Esophagus squamous epithelium (tissue), 5 donors: ENCODE measurements around the gene GALNT13. TPM values are rescaled to one million over a fixed set of nuclear protein-coding genes. Genes with fewer than 3 reads are reported as not detected.

Experiments
- DNase-seq: peaks from one replicate; lab custom pipeline; 2025; lab: John Stamatoyannopoulos, UW
- H3K27ac ChIP-seq, 4 donors: fragments of 200-600 bp; sonication (generic); one replicate each; pipeline ENCODE4 v1.5.1; 2016 to 2019; ENCODE audit warnings: mild to moderate bottlenecking in 1 of 4
- H3K27me3 ChIP-seq, 4 donors: fragments of 200-600 bp; sonication (generic); 1 replicate in 3 of 4; 2 replicates in 1 of 4; pipeline versions ENCODE4 v1.5.1 to v1.6.0; 2017 to 2021; ENCODE audit warnings: antibody characterized with exemption in 1 of 4
- H3K36me3 ChIP-seq, 3 donors: fragments of 200-600 bp; sonication (generic); one replicate each; pipeline ENCODE4 v1.5.1; 2016 to 2019
- H3K4me1 ChIP-seq, 3 donors: fragments of 200-600 bp; sonication (generic); one replicate each; pipeline ENCODE4 v1.5.1; 2017 to 2019
- H3K4me3 ChIP-seq, 4 donors: fragments of 200-600 bp; sonication (generic); 1 replicate in 3 of 4; 2 replicates in 1 of 4; pipeline ENCODE4 v1.5.1; 2016 to 2019; ENCODE audit warnings: mild to moderate bottlenecking in 2 of 4, moderate library complexity in 1 of 4
- H3K9me3 ChIP-seq, 3 donors: fragments of 200-600 bp; sonication (generic); one replicate each; pipeline ENCODE4 v1.5.1; 2016 to 2019
- POLR2A ChIP-seq, 4 donors: fragments of 450-650 bp; IDR thresholded peaks; one replicate each; pipeline ENCODE4 v1.6.1; 2017; ENCODE audit warnings: antibody characterized with exemption in 4 of 4, mild to moderate bottlenecking in 4 of 4, moderate library complexity in 3 of 4
- WGBS, 2 donors: methylation state at CpG; one replicate each; pipeline ENCODE4 v1.1.5; 2018; 5-methylcytosine and 5-hydroxymethylcytosine counted together
- intact Hi-C: fragments of 100-400 bp; cut with DNase I; formaldehyde crosslinking; loops from one replicate; pipeline ENCODE4 v1.15.0; 2022
- total RNA-seq, 4 donors: library from RNA; depleted of rRNA; stranded (reverse); fragments of >200 nt; gene quantifications; one replicate each; pipeline ENCODE4 v1.1.0, GENCODE V29; 2016
- TF ChIP-seq, protein P1 (sequence below), 6 experiments: fragments of 450-650 bp in 4 of 6; fragments of 200-600 bp in 2 of 6; sonication (generic) in 2 of 6; IDR thresholded peaks; one replicate each; pipeline ENCODE4 v1.5.1; 2016 to 2019; ENCODE audit warnings: antibody characterized with exemption in 6 of 6, mild to moderate bottlenecking in 4 of 6, moderate library complexity in 4 of 6
- donor health status: DM: yes; HTN: yes; CAD: no.

GALNT13 gene
- total RNA-seq, 4 donors from 2014 or later: 0.04 to 0.38 (median 0.17) TPM

DNA sequence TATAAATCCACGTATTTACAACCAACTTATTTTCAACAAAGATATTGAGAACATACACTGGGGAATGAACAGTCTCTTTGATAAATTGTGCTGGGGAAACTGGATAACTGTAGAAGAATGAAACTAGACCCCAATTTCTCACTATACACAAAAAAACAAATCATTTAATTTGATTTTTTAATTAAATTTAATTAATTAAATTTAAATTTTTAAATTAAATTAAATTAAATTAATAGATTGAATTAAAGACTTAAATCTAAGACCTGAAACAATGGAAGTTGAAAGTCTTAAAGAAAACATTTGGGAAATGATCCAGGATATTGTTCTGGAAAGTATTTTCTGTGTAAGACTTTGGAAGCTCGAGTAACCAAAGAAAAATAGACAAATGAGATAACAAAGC lies 301.4 kb downstream of the GALNT13 start:
- intact Hi-C loops: no loop called here
- no peaks in the 10 kb centered on the region for H3K27me3 ChIP-seq
- TF ChIP-seq POLR2A (IDR thresholded peaks at IDR 0.05): no peak
- TF ChIP-seq, protein P1, sequence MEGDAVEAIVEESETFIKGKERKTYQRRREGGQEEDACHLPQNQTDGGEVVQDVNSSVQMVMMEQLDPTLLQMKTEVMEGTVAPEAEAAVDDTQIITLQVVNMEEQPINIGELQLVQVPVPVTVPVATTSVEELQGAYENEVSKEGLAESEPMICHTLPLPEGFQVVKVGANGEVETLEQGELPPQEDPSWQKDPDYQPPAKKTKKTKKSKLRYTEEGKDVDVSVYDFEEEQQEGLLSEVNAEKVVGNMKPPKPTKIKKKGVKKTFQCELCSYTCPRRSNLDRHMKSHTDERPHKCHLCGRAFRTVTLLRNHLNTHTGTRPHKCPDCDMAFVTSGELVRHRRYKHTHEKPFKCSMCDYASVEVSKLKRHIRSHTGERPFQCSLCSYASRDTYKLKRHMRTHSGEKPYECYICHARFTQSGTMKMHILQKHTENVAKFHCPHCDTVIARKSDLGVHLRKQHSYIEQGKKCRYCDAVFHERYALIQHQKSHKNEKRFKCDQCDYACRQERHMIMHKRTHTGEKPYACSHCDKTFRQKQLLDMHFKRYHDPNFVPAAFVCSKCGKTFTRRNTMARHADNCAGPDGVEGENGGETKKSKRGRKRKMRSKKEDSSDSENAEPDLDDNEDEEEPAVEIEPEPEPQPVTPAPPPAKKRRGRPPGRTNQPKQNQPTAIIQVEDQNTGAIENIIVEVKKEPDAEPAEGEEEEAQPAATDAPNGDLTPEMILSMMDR (IDR thresholded peaks at IDR 0.05): no peak
- no peak overlapping the region for H3K4me3 ChIP-seq
- no peaks in the 10 kb centered on the region for H3K36me3 ChIP-seq
- no peak overlapping the region for H3K27ac ChIP-seq
- DNase-seq: no peak
- no peaks in the 10 kb centered on the region for H3K4me1 ChIP-seq
- no peaks in the 10 kb centered on the region for H3K9me3 ChIP-seq
- 26 to 36% methylated on average over 2 of the region's 2 CpGs for WGBS, 2 donors

DNA sequence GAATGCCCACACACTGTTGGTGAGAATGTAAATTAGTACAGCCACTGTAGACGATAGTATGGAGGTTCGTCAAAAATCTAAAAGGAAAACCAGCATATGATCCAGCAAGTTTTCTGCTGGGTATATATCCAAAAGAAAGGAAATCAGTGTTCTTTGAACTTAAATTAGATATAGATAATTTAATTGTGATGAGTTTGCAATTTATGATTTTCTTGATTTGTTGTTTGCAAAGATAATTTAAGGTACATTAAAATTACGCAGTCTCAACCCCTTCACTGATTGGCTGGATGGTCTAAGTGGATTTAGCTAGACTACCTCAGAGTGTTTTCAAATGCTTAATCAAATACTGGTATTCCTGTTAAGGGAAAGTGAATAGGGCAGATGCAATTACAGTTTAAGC lies 302.2 kb downstream of the GALNT13 start:
- intact Hi-C loops: no loop called here

DNA sequence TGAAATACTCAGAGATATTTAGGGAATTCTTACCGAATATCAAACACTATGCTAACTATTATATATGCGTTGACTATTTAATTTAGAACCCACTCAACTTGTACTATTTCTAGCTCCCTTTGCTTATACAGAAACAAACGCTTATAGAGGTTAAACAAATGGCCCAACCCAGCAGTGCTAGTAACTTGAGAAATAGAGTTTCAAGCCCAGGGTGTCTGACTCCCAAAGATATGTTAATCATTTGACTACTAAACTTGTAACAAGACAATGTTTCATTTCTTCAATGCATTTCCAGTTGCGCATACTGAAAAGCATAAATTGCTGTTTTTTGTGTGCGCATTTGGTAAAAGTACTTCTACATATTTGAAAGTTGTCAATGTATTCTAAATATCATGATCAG lies 310.3 kb downstream of the GALNT13 start:
- no peaks in the 10 kb centered on the region for H3K27me3 ChIP-seq
- no peak for TF ChIP-seq POLR2A (IDR thresholded peaks at IDR 0.05)
- TF ChIP-seq, protein P1 (IDR thresholded peaks at IDR 0.05): no peak
- 82 to 92% methylated on average over 5 of the region's 5 CpGs for WGBS, 2 donors
- H3K9me3 ChIP-seq: peaks cover 0 to 12% (median 0%) of the 10 kb centered on the region in 3 donors
- no peak for DNase-seq
- intact Hi-C loops: no loop called here
- no peaks in the 10 kb centered on the region for H3K36me3 ChIP-seq
- H3K27ac ChIP-seq: no peak overlapping the region
- H3K4me3 ChIP-seq: no peak overlapping the region
- H3K4me1 ChIP-seq: no peaks in the 10 kb centered on the region

More for the DNA sequence above, 302.2 kb downstream of the GALNT13 start:
- no peak for DNase-seq
- Histone ChIP-seq H3K4me1 (no peaks in the 10 kb centered on the region), H3K27me3 (no peaks in the 10 kb centered on the region), H3K27ac (no peak overlapping the region), H3K4me3 (no peak overlapping the region), H3K36me3 (no peaks in the 10 kb centered on the region), H3K9me3 (no peaks in the 10 kb centered on the region)
- WGBS, 2 donors: 85 to 87% methylated on average over 3 of the region's 3 CpGs
- TF ChIP-seq, protein P1 (IDR thresholded peaks at IDR 0.05): no peak
- TF ChIP-seq POLR2A (IDR thresholded peaks at IDR 0.05): no peak

DNA sequence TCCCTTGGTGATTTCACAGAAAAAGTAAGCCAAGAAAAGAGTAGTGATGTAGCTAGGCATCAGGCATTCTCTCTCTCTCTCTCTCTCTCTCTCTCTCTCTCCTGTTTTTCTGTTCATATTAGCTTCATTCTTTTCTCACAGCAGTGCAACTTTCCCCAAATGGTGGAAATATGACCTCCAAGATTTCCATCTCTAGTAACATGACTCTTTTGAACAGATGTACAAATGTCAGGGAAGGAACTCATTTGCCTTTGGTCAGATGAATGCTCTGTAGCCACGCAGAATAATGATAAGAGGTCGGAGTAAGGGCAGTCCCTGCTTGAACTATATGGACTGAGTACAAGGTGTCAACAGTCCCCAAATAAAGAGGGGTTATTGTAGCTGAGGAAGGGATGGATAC lies 316.2 kb downstream of the GALNT13 start:
- no peaks in the 10 kb centered on the region for H3K4me1 ChIP-seq
- TF ChIP-seq, protein P1 (IDR thresholded peaks at IDR 0.05): no peak
- no peak for TF ChIP-seq POLR2A (IDR thresholded peaks at IDR 0.05)
- H3K4me3 ChIP-seq: no peak overlapping the region
- H3K36me3 ChIP-seq: no peaks in the 10 kb centered on the region
- peaks cover 0 to 12% (median 0%) of the 10 kb centered on the region in 3 donors for H3K9me3 ChIP-seq
- intact Hi-C loops: no loop called here
- DNase-seq: no peak
- 26 to 28% methylated on average over 2 of the region's 2 CpGs for WGBS, 2 donors
- no peak overlapping the region for H3K27ac ChIP-seq
- H3K27me3 ChIP-seq: no peaks in the 10 kb centered on the region

DNA sequence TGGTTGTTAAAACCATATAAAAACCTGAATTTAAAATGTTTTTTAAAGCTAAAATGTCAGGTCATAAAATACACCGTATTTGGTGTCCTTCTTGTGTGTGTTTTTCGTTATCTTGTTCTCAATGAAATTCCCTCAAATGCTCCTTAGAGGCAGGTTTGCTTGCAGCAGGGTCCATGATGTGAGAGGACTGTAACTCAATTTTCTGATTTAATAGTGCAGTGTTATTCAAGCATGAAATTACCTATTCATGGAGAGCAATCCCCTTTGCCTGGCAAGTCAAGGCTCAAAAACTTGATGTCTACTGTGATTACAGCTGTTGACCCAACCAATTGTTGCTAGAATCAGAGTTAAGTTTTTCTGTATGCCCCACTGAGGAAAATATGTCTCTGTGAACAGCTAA lies 318.2 kb downstream of the GALNT13 start:
- Histone ChIP-seq H3K27me3 (no peaks in the 10 kb centered on the region), H3K9me3 (peaks cover 0 to 6% (median 0%) of the 10 kb centered on the region in 3 donors), H3K36me3 (no peaks in the 10 kb centered on the region), H3K27ac (no peak overlapping the region), H3K4me1 (no peaks in the 10 kb centered on the region), H3K4me3 (no peak overlapping the region)
- TF ChIP-seq, protein P1 (IDR thresholded peaks at IDR 0.05): no peak
- no peak for TF ChIP-seq POLR2A (IDR thresholded peaks at IDR 0.05)
- 49 to 57% methylated on average over 2 of the region's 2 CpGs for WGBS, 2 donors
- intact Hi-C loops: no loop called here
- no peak for DNase-seq
